ENCODE data around the gene XYLT1.

DNA sequence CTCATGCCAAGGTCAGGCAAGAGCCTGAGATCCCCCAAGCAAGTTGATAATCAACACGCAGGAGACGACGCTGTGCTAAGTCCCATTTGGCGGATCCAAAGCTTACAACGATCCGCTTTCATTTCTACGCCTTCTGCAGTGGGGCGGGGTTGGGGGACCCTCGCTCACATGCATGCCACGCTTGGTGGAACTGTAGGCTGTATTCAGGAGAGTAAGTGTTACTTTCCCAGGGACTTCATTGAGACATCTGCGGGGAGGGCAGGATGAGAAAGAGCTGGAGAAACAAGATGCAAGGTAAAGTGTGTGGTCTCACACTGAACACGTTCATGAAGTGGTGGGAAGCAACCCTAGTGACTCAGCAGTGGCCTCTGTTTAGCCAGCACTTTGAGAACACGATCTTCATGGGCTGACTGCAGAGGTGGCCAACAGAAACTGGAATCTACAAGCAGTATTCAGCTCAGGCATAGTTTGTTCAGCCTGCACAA, 100.5 kb downstream of the XYLT1 start:
- TF ChIP-seq YY2 (tag by site-specific recombination; IDR thresholded peaks at IDR 0.05) (no peak), ZNF157 (tag by site-specific recombination; IDR thresholded peaks at IDR 0.05) (no peak), ZNF629 (tag by site-specific recombination; IDR thresholded peaks at IDR 0.05) (no peak), ZNF274 (IDR thresholded peaks at IDR 0.05; ENCODE audit: low read length) (no peak), ZNF274 (tag by site-specific recombination; IDR thresholded peaks at IDR 0.05; ENCODE audit: borderline replicate concordance) (no peak), BCL11A (tag by site-specific recombination; IDR thresholded peaks at IDR 0.05; ENCODE audit: low read depth) (no peak), ZNF416 (tag by site-specific recombination; IDR thresholded peaks at IDR 0.05) (no peak), ZBTB7A (tag by site-specific recombination; IDR thresholded peaks at IDR 0.05; ENCODE audit: low read depth) (no peak), KLF16 (tag by site-specific recombination; IDR thresholded peaks at IDR 0.05) (no peak), ZNF2 (tag by site-specific recombination; IDR thresholded peaks at IDR 0.05) (no peak), ZNF324 (tag by site-specific recombination; IDR thresholded peaks at IDR 0.05) (no peak)
- TF ChIP-seq, protein P1, sequence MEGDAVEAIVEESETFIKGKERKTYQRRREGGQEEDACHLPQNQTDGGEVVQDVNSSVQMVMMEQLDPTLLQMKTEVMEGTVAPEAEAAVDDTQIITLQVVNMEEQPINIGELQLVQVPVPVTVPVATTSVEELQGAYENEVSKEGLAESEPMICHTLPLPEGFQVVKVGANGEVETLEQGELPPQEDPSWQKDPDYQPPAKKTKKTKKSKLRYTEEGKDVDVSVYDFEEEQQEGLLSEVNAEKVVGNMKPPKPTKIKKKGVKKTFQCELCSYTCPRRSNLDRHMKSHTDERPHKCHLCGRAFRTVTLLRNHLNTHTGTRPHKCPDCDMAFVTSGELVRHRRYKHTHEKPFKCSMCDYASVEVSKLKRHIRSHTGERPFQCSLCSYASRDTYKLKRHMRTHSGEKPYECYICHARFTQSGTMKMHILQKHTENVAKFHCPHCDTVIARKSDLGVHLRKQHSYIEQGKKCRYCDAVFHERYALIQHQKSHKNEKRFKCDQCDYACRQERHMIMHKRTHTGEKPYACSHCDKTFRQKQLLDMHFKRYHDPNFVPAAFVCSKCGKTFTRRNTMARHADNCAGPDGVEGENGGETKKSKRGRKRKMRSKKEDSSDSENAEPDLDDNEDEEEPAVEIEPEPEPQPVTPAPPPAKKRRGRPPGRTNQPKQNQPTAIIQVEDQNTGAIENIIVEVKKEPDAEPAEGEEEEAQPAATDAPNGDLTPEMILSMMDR (tag by site-specific recombination; IDR thresholded peaks at IDR 0.05): no peak
- TF ChIP-seq, protein P2, sequence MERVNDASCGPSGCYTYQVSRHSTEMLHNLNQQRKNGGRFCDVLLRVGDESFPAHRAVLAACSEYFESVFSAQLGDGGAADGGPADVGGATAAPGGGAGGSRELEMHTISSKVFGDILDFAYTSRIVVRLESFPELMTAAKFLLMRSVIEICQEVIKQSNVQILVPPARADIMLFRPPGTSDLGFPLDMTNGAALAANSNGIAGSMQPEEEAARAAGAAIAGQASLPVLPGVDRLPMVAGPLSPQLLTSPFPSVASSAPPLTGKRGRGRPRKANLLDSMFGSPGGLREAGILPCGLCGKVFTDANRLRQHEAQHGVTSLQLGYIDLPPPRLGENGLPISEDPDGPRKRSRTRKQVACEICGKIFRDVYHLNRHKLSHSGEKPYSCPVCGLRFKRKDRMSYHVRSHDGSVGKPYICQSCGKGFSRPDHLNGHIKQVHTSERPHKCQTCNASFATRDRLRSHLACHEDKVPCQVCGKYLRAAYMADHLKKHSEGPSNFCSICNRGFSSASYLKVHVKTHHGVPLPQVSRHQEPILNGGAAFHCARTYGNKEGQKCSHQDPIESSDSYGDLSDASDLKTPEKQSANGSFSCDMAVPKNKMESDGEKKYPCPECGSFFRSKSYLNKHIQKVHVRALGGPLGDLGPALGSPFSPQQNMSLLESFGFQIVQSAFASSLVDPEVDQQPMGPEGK (tag by site-specific recombination; IDR thresholded peaks at IDR 0.05): no peak
- TF ChIP-seq, protein P3, sequence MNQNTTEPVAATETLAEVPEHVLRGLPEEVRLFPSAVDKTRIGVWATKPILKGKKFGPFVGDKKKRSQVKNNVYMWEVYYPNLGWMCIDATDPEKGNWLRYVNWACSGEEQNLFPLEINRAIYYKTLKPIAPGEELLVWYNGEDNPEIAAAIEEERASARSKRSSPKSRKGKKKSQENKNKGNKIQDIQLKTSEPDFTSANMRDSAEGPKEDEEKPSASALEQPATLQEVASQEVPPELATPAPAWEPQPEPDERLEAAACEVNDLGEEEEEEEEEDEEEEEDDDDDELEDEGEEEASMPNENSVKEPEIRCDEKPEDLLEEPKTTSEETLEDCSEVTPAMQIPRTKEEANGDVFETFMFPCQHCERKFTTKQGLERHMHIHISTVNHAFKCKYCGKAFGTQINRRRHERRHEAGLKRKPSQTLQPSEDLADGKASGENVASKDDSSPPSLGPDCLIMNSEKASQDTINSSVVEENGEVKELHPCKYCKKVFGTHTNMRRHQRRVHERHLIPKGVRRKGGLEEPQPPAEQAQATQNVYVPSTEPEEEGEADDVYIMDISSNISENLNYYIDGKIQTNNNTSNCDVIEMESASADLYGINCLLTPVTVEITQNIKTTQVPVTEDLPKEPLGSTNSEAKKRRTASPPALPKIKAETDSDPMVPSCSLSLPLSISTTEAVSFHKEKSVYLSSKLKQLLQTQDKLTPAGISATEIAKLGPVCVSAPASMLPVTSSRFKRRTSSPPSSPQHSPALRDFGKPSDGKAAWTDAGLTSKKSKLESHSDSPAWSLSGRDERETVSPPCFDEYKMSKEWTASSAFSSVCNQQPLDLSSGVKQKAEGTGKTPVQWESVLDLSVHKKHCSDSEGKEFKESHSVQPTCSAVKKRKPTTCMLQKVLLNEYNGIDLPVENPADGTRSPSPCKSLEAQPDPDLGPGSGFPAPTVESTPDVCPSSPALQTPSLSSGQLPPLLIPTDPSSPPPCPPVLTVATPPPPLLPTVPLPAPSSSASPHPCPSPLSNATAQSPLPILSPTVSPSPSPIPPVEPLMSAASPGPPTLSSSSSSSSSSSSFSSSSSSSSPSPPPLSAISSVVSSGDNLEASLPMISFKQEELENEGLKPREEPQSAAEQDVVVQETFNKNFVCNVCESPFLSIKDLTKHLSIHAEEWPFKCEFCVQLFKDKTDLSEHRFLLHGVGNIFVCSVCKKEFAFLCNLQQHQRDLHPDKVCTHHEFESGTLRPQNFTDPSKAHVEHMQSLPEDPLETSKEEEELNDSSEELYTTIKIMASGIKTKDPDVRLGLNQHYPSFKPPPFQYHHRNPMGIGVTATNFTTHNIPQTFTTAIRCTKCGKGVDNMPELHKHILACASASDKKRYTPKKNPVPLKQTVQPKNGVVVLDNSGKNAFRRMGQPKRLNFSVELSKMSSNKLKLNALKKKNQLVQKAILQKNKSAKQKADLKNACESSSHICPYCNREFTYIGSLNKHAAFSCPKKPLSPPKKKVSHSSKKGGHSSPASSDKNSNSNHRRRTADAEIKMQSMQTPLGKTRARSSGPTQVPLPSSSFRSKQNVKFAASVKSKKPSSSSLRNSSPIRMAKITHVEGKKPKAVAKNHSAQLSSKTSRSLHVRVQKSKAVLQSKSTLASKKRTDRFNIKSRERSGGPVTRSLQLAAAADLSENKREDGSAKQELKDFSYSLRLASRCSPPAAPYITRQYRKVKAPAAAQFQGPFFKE (tag by site-specific recombination; IDR thresholded peaks at IDR 0.05; ENCODE audit: borderline replicate concordance): no peak

Measured in HEK293 (cell line).